ENCODE data around the gene BAHCC1. TPM values are rescaled to one million over a fixed set of nuclear protein-coding genes. Genes with fewer than 3 reads are reported as not detected.

The BAHCC1 gene
- 57.4 and 61.3 TPM in 2 replicates for total RNA-seq
- long read RNA-seq, partial matches to known transcripts = 0 of 3 reads
- long read RNA-seq, other reads (novel, unspliced or antisense) = 3 of 3 reads

DNA sequence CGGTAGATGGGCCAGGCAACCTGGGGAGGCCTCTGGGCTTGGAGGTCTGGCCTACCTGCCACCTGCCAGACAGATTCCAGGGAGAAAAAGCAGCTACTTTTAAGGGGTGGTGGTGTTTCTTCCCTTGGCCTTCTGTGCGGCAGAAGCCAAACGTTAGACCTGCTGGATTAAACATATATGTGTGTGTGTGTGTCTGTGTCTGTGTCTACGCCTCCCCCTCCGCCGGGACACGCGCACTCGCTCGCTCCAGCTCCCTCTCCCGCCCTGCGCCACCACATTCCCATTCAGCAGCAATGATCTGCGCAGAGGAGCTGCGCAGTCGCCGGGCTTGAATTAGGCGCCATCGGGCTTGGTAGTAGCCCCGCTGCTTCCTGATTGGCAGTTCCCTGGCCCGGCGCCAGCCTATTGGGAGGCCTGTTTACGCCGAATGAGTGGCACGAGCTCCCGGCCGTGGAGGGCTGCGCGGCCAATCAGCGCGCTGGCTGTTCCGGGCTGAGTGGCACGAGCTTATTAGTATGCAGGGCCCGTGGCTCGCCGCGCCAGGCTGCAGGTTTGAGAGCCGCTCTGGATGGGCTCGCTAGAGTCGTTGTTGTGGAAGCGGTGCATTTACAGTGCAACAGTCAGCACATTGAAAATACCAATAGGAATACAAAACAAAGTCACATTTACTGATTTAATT is at the start of gene BAHCC1:
BAHCC1 (plus strand) TSS at position 537 of the 679 bp plus-strand sequence. CDS start 4,283 bp downstream, outside the sequence.
- peak; percentile 97 for DNase-seq (ENCODE audit: low read depth, low spot score)
- peak within 1 kb of the TSS; percentile 96 for H3K27ac Mint-ChIP-seq (ENCODE audit: unreplicated experiment)
- TF ChIP-seq, protein P1, sequence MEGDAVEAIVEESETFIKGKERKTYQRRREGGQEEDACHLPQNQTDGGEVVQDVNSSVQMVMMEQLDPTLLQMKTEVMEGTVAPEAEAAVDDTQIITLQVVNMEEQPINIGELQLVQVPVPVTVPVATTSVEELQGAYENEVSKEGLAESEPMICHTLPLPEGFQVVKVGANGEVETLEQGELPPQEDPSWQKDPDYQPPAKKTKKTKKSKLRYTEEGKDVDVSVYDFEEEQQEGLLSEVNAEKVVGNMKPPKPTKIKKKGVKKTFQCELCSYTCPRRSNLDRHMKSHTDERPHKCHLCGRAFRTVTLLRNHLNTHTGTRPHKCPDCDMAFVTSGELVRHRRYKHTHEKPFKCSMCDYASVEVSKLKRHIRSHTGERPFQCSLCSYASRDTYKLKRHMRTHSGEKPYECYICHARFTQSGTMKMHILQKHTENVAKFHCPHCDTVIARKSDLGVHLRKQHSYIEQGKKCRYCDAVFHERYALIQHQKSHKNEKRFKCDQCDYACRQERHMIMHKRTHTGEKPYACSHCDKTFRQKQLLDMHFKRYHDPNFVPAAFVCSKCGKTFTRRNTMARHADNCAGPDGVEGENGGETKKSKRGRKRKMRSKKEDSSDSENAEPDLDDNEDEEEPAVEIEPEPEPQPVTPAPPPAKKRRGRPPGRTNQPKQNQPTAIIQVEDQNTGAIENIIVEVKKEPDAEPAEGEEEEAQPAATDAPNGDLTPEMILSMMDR (conservative IDR thresholded peaks at IDR 0.05) = no peak
- peaks cover 56% of the 10 kb centered on the region for H3K4me1 Mint-ChIP-seq
- peaks cover 11% of the 10 kb centered on the region for H3K36me3 Mint-ChIP-seq (ENCODE audit: low read depth)
- H3K27me3 Mint-ChIP-seq (ENCODE audit: low read depth) = peaks cover 25% of the 10 kb centered on the region
- no peaks in the 10 kb centered on the region for H3K9me3 Mint-ChIP-seq
- peak within 1 kb of the TSS; percentile 99 for H3K4me3 Mint-ChIP-seq

DNA sequence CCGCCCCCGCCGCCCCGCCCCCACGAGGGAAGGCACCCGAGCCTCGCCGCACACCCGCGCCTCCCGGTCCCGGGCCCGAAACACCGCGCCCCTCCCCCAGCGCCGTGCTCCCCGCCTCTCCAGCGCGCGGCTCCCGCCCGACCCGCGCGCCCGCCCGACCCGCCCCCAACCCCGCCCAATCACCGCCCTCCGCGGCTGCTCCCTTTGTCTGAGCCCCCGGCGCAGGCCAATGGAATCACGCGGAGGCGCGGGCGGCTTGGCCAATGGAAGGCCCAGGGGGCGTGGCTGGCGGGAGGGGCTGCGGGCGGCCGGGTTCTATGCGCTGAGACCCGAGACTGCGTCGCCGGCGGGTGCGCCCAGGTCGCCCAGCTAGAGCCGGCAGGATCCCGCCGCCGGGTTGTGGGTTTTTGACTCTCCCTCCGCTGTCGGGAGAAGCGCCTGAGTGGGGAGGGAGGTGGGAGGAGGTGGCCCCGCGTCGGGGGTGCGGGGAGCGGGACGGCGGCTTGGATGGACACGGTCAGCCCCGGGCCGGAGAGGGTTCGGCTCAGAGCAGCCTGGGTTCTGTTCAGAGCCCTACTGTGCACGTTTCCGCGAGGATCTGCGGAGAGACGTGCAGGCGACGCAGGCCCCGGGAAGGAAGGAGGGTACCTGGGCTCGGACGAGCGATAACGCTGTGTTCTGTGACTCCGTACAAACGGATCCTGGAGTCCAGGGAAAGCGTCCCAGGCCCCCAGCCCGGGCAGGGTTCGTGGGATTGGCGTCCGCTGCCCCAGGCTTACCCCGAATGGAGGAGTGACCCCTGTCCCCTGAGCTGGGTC is 49.0 kb upstream of the BAHCC1 start:
- peaks cover 19% of the 10 kb centered on the region for H3K27me3 Mint-ChIP-seq (ENCODE audit: low read depth)
- TF ChIP-seq, protein P1 (conservative IDR thresholded peaks at IDR 0.05) = no peak
- H3K4me3 Mint-ChIP-seq = peak overlapping the region; percentile 85
- H3K27ac Mint-ChIP-seq (ENCODE audit: unreplicated experiment) = peak overlapping the region; percentile 87
- no peaks in the 10 kb centered on the region for H3K9me3 Mint-ChIP-seq
- peak; percentile 95 for DNase-seq (ENCODE audit: low read depth, low spot score)
- peaks cover 16% of the 10 kb centered on the region for H3K36me3 Mint-ChIP-seq (ENCODE audit: low read depth)
- peaks cover 42% of the 10 kb centered on the region for H3K4me1 Mint-ChIP-seq

DNA sequence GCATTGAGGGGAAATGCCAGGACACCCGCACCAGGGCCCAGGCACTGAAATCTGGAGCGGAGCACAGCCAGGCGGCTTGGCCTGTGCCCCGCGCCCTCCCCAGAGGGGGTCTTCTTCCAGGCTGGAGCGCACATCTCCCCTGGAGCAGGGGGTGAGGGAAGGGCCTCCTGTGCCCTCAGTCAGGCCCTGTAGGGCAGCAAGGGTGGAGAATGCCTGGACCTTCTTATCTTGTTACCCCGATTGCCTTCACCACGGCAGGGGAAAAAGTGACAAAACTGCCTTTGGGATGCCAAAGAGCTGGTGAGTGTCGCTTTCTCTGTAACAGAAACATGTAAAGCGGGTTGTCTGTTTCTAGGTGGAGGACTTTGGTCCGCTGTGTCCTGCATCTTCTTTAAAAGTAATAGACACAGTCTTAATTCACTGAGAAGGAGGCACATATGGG is 48.3 kb upstream of the BAHCC1 start:
- peak overlapping the region; percentile 85 for H3K4me3 Mint-ChIP-seq
- H3K27me3 Mint-ChIP-seq (ENCODE audit: low read depth) = peaks cover 19% of the 10 kb centered on the region
- peaks cover 16% of the 10 kb centered on the region for H3K36me3 Mint-ChIP-seq (ENCODE audit: low read depth)
- TF ChIP-seq, protein P1 (conservative IDR thresholded peaks at IDR 0.05) = no peak
- peaks cover 46% of the 10 kb centered on the region for H3K4me1 Mint-ChIP-seq
- no peaks in the 10 kb centered on the region for H3K9me3 Mint-ChIP-seq
- no peak overlapping the region for H3K27ac Mint-ChIP-seq (ENCODE audit: unreplicated experiment)
- no peak for DNase-seq (ENCODE audit: low read depth, low spot score)

DNA sequence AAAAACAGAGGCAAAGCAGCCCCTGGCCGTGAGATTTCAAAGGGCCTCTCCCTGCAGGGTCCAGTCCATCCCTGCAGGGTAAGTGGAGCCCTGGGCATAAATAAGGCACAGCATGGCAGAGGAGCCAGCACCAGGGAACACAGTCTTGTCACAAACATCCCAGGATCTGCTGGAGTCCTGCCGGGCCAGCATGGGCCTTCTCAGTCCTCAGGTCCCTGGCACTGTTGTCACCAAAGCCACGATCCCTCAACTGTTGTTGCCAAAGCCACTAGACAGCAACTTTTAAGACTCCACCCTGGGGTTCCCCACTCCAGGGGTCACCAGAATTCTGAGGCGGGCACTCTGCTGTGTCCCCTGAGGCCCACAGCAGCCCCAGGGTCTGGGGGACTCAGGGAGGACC is 47.8 kb upstream of the BAHCC1 start:
- Mint-ChIP-seq H3K36me3 (ENCODE audit: low read depth) (peaks cover 12% of the 10 kb centered on the region), H3K27ac (ENCODE audit: unreplicated experiment) (no peak overlapping the region), H3K9me3 (no peaks in the 10 kb centered on the region), H3K27me3 (ENCODE audit: low read depth) (peaks cover 19% of the 10 kb centered on the region), H3K4me3 (peak overlapping the region; percentile 85), H3K4me1 (peaks cover 42% of the 10 kb centered on the region)
- no peak for DNase-seq (ENCODE audit: low read depth, low spot score)
- TF ChIP-seq, protein P1 (conservative IDR thresholded peaks at IDR 0.05) = no peak

DNA sequence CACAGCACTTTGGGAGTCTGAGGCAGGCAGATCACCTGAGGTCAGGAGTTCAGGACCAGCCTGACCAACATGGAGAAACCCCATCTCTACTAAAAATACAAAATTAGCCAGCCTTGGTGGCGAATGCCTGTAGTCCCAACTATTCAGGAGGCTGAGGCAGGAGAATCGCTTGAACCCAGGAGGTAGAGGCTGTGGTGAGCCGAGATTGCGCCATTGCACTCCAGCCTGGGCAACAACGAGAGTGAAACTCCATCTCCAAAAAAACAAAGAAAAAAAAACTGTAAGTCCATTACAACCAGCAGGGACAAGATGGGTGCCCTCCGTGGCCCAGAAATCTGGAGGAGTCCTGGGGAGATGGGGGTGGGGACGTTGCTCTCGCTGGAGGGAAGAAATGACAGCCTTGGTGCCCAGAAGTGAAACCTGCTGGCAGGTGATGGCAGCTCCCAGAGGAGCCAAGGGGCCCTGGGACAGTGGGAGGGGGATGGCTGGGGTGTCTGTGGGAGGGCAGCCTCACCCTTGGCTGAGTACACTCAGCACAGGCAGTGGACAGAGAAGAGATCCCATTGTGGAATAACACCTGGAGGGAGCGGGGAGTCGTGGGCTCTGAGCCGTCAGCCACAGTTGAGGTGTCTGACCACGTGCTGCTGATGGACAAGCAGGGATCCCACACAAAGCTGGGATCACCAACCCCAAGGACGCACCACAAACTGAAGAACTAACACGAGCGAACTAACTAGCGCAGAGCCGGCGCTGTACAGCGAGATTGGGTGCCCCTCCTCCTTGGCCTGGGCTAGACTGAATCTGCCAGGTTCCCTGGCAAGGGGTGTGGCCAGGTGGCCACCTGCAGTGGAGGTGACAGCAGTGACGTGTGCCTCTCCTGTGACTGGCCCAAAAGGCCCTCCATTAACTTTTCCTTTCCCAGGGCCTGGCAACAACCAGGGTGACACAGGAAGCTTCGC is 46.9 kb upstream of the BAHCC1 start:
- H3K27me3 Mint-ChIP-seq (ENCODE audit: low read depth) = peaks cover 13% of the 10 kb centered on the region
- H3K4me3 Mint-ChIP-seq = peak overlapping the region; percentile 73
- H3K4me1 Mint-ChIP-seq = peaks cover 36% of the 10 kb centered on the region
- H3K9me3 Mint-ChIP-seq = no peaks in the 10 kb centered on the region
- peak overlapping the region; percentile 60 for H3K27ac Mint-ChIP-seq (ENCODE audit: unreplicated experiment)
- peaks cover 7% of the 10 kb centered on the region for H3K36me3 Mint-ChIP-seq (ENCODE audit: low read depth)
- TF ChIP-seq, protein P1 (conservative IDR thresholded peaks at IDR 0.05) = no peak
- DNase-seq (ENCODE audit: low read depth, low spot score) = no peak
